ENCODE results near the gene VPS13C.

The VPS13C gene

DNA sequence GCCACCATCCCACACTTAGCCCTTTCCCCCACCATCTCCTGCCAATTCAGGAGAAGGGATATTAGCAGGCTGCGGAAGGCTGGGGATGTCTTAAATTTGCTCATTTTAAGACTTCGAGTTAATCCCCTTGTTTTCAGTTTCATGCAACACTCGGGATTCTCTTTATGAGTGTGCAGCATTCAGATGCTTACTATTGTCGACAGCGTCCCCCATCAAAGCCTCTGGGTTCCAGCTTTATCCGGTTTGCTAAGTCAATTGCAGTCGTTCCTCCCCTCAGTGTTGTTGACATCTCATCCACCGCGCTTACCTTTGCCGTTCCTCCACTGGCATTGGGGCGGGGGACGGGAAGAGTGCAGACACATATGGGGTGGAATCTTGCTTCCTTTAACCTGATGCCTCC, 220.2 kb downstream of the VPS13C start:
- no peaks in the 10 kb centered on the region for H3K4me1 ChIP-seq (ENCODE audit: insufficient read depth, low read length, severe bottlenecking)
- H2AFZ ChIP-seq (ENCODE audit: low read length): no peak overlapping the region
- no peak overlapping the region for H3K4me2 ChIP-seq (ENCODE audit: low read length)
- H3K27ac ChIP-seq (ENCODE audit: low read depth, low read length, poor library complexity, severe bottlenecking): no peak overlapping the region
- no peak for TF ChIP-seq EZH2 (IDR thresholded peaks at IDR 0.05; ENCODE audit: borderline replicate concordance, low read length)
- TF ChIP-seq, protein P1, sequence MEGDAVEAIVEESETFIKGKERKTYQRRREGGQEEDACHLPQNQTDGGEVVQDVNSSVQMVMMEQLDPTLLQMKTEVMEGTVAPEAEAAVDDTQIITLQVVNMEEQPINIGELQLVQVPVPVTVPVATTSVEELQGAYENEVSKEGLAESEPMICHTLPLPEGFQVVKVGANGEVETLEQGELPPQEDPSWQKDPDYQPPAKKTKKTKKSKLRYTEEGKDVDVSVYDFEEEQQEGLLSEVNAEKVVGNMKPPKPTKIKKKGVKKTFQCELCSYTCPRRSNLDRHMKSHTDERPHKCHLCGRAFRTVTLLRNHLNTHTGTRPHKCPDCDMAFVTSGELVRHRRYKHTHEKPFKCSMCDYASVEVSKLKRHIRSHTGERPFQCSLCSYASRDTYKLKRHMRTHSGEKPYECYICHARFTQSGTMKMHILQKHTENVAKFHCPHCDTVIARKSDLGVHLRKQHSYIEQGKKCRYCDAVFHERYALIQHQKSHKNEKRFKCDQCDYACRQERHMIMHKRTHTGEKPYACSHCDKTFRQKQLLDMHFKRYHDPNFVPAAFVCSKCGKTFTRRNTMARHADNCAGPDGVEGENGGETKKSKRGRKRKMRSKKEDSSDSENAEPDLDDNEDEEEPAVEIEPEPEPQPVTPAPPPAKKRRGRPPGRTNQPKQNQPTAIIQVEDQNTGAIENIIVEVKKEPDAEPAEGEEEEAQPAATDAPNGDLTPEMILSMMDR (IDR thresholded peaks at IDR 0.05; ENCODE audit: low read length): no peak
- no peaks in the 10 kb centered on the region for H3K9me3 ChIP-seq (ENCODE audit: low read length)
- H3K4me3 ChIP-seq (ENCODE audit: low read depth, low read length, poor library complexity, severe bottlenecking): no peak overlapping the region
- no peaks in the 10 kb centered on the region for H4K20me1 ChIP-seq (ENCODE audit: insufficient read depth, low read length)
- no peaks in the 10 kb centered on the region for H3K36me3 ChIP-seq (ENCODE audit: insufficient read depth, low read length)
- H3K9ac ChIP-seq (ENCODE audit: low read length): no peak overlapping the region
- no peaks in the 10 kb centered on the region for H3F3A ChIP-seq (ENCODE audit: insufficient read depth, low read length)
- H3K27me3 ChIP-seq (ENCODE audit: insufficient read depth, low read length): no peaks in the 10 kb centered on the region
- H3K9me2 ChIP-seq (ENCODE audit: low read depth, low read length): no peaks in the 10 kb centered on the region
- no peaks in the 10 kb centered on the region for H3K79me2 ChIP-seq (ENCODE audit: insufficient read depth, low read length)

DNA sequence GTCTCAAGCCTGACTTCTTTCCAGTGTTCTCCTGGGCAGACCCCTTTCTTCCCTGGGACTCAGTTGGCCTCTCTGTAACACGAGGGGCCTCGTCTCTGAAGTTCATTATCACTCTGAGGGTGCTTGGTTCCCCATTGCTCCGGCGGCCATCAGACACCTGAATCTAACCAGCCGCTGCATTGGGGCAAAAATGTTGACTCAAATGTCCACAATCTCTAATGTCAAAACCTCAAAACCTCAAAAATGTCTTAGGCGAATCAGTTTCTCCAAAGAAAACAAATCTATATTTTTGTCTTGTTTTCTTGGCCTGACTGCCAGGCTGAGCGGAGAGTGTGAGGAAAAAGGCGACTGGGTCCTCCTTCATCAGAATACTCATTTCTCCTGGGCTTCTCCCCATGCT, 220.7 kb downstream of the VPS13C start:
- Histone ChIP-seq H3K36me3 (ENCODE audit: insufficient read depth, low read length) (no peaks in the 10 kb centered on the region), H3K27ac (ENCODE audit: low read depth, low read length, poor library complexity, severe bottlenecking) (no peak overlapping the region), H3K79me2 (ENCODE audit: insufficient read depth, low read length) (no peaks in the 10 kb centered on the region), H3K9me3 (ENCODE audit: low read length) (no peaks in the 10 kb centered on the region), H3F3A (ENCODE audit: insufficient read depth, low read length) (no peaks in the 10 kb centered on the region), H2AFZ (ENCODE audit: low read length) (no peak overlapping the region), H3K4me2 (ENCODE audit: low read length) (no peak overlapping the region), H3K27me3 (ENCODE audit: insufficient read depth, low read length) (0 out of 2 replicates have a peak, but pooled peaks cover 1% of the 10 kb centered on the region), H3K4me3 (ENCODE audit: low read depth, low read length, poor library complexity, severe bottlenecking) (no peak overlapping the region), H4K20me1 (ENCODE audit: insufficient read depth, low read length) (no peaks in the 10 kb centered on the region), H3K9me2 (ENCODE audit: low read depth, low read length) (no peaks in the 10 kb centered on the region), H3K4me1 (ENCODE audit: insufficient read depth, low read length, severe bottlenecking) (no peaks in the 10 kb centered on the region), H3K9ac (ENCODE audit: low read length) (no peak overlapping the region)
- no peak for TF ChIP-seq EZH2 (IDR thresholded peaks at IDR 0.05; ENCODE audit: borderline replicate concordance, low read length)
- TF ChIP-seq, protein P1 (IDR thresholded peaks at IDR 0.05; ENCODE audit: low read length): no peak

DNA sequence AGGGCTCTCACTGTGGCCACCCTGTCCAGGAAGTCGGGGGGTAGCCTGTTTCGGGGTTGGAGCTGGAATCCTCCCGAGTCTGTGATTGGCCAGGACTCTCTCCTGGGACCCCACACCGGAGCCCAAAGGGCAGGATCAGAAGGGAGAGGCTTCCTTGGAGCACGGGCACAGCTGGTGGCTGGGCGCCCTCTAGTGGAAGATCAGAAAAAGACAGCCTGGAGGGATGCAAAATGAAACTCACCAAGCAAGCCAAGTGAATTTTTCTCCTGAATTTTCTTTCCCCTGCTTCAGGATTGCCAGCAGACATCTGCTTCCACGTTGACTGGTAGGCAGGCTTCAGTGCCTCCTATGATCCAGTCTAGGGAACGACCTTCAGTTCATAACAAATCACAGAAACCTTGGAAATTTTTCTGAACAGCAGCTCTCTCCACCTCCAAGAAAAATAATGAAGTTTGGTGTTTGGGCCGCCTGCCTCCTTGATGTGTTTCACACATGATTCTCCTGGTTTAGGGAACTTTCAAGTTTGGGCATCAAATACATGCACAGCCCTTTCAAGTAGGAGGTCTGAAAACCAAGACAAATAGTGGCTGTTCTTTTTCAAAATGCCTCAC, 224.6 kb downstream of the VPS13C start:
- H3F3A ChIP-seq (ENCODE audit: insufficient read depth, low read length): no peaks in the 10 kb centered on the region
- H3K4me3 ChIP-seq (ENCODE audit: low read depth, low read length, poor library complexity, severe bottlenecking): no peak overlapping the region
- H3K79me2 ChIP-seq (ENCODE audit: insufficient read depth, low read length): no peaks in the 10 kb centered on the region
- TF ChIP-seq, protein P1 (IDR thresholded peaks at IDR 0.05; ENCODE audit: low read length): peak; percentile 83
- no peak for TF ChIP-seq EZH2 (IDR thresholded peaks at IDR 0.05; ENCODE audit: borderline replicate concordance, low read length)
- H3K9me2 ChIP-seq (ENCODE audit: low read depth, low read length): no peaks in the 10 kb centered on the region
- no peaks in the 10 kb centered on the region for H4K20me1 ChIP-seq (ENCODE audit: insufficient read depth, low read length)
- no peak overlapping the region for H3K9ac ChIP-seq (ENCODE audit: low read length)
- 0 out of 2 replicates have a peak, but pooled peaks cover 5% of the 10 kb centered on the region for H3K27me3 ChIP-seq (ENCODE audit: insufficient read depth, low read length)
- no peak overlapping the region for H3K27ac ChIP-seq (ENCODE audit: low read depth, low read length, poor library complexity, severe bottlenecking)
- H2AFZ ChIP-seq (ENCODE audit: low read length): no peak overlapping the region
- no peaks in the 10 kb centered on the region for H3K4me1 ChIP-seq (ENCODE audit: insufficient read depth, low read length, severe bottlenecking)
- H3K36me3 ChIP-seq (ENCODE audit: insufficient read depth, low read length): no peaks in the 10 kb centered on the region
- no peak overlapping the region for H3K4me2 ChIP-seq (ENCODE audit: low read length)
- H3K9me3 ChIP-seq (ENCODE audit: low read length): no peaks in the 10 kb centered on the region

All from OCI-LY1 (cell line).